Glomerular endothelial cell (primary cell): Measurements from ENCODE around the gene MATK. TPM values are rescaled to one million over a fixed set of nuclear protein-coding genes. Genes with fewer than 3 reads are reported as not detected.
"Not testable (repeated sequence)": the region's sequence is repeated elsewhere in the genome, so short reads cannot be mapped to it uniquely, and the experiment has no call there.

Source experiments
- DNase-seq: peaks from one replicate; pipeline ENCODE4 v3.0.0-alpha.2; 2011; ENCODE audit warnings: low read depth, low spot score; ENCODE audit errors: extremely low read depth
- total RNA-seq: library from RNA; depleted of rRNA; stranded (reverse); fragments of >200 nt; gene quantifications from 2 replicates; pipeline ENCODE4 v1.2.3, GENCODE V29; 2015

MATK gene
- total RNA-seq, 1 donor from 2014 or later, result not detected

GRCh38 chr19:3757705-3758104 lies 28.5 kb downstream of the MATK start:
- DNase-seq, result not testable (repeated sequence)

GRCh38 chr19:3753631-3754410 lies 32.4 kb downstream of the MATK start:
- DNase-seq, result no peak

- DNase-seq, result no peak
Measured at GRCh38 chr19:3752492-3752891, 33.7 kb downstream of the MATK start.

- no peak for DNase-seq
Measured at GRCh38 chr19:3751236-3751635, 34.9 kb downstream of the MATK start.

GRCh38 chr19:3750211-3750610 lies 36.0 kb downstream of the MATK start:
- no peak for DNase-seq

- DNase-seq, result no peak
Measured at GRCh38 chr19:3748965-3749364, 37.2 kb downstream of the MATK start.

- DNase-seq, result no peak
Measured at GRCh38 chr19:3746371-3747056, 39.7 kb downstream of the MATK start.

GRCh38 chr19:3745363-3746045 lies 40.7 kb downstream of the MATK start:
- DNase-seq, result no peak

- no peak for DNase-seq
Measured at GRCh38 chr19:3743486-3743885, 42.7 kb downstream of the MATK start.

- no peak for DNase-seq
Measured at GRCh38 chr19:3740431-3740830, 45.8 kb downstream of the MATK start.

GRCh38 chr19:3738477-3739220 lies 47.5 kb downstream of the MATK start:
- DNase-seq, result no peak

GRCh38 chr19:3737487-3738205 lies 48.5 kb downstream of the MATK start:
- DNase-seq, result no peak

GRCh38 chr19:3736106-3736724 lies 50.0 kb downstream of the MATK start:
- DNase-seq, result no peak

- DNase-seq, result no peak
Measured at GRCh38 chr19:3734310-3734600, 51.9 kb downstream of the MATK start.

GRCh38 chr19:3733549-3734309 lies 52.5 kb downstream of the MATK start:
- no peak for DNase-seq

- DNase-seq, result no peak
Measured at GRCh38 chr19:3732108-3732507, 54.1 kb downstream of the MATK start.

GRCh38 chr19:3730457-3730958 lies 55.7 kb downstream of the MATK start:
- DNase-seq, result no peak
